ENCODE results near the gene CTDSPL. TPM values are rescaled to one million over a fixed set of nuclear protein-coding genes. Genes with fewer than 3 reads are reported as not detected.

CTDSPL gene
- total and polyA plus RNA-seq, 11 donors: 9.2 to 54.6 (median 36.0) TPM

- H3K4me3 ChIP-seq: peak overlapping the region in 4 of 12 donors; percentile 46 to 60 (median 56)
- H3K27me3 ChIP-seq: no peaks in the 10 kb centered on the region
- H3K4me1 ChIP-seq: peaks cover 0 to 55% (median 24%) of the 10 kb centered on the region in 12 donors
- H3K9me3 ChIP-seq: no peaks in the 10 kb centered on the region
- TF ChIP-seq CTCF (IDR thresholded peaks at IDR 0.05) (no peak), POLR2A (IDR thresholded peaks at IDR 0.05) (no peak)
- H3K27ac ChIP-seq: peak overlapping the region in 11 of 12 donors; percentile 81 to 97 (median 89)
- ATAC-seq: no peak
- WGBS, 4 donors: 80 to 94% (median 90%) methylated on average over 5 to 6 of the region's 6 CpGs
- H3K36me3 ChIP-seq: peaks cover 0 to 14% (median 3%) of the 10 kb centered on the region in 9 donors
- peak in 1 of 5 donors; percentile 43 for DNase-seq
- intact Hi-C loops (cut with DNase I): no loop called here
Measured at GRCh38 chr3:37997791-37998370, 136.2 kb downstream of the CTDSPL start.

GRCh38 chr3:37999836-38000235 is 138.2 kb downstream of the CTDSPL start:
- peak in 1 of 5 donors; percentile 18 for DNase-seq
- ATAC-seq: no peak
- peaks cover 0 to 51% (median 23%) of the 10 kb centered on the region in 12 donors for H3K4me1 ChIP-seq
- no peak overlapping the region for H3K27ac ChIP-seq
- no peak overlapping the region for H3K4me3 ChIP-seq
- intact Hi-C loops (cut with DNase I): loop anchor here in 3 of 10 donors (5.0 to 10.0 kb wide), 4 partner anchors 115 to 477 kb away; no protein-coding TSS in a partner anchor
- peaks cover 0 to 14% (median 3%) of the 10 kb centered on the region in 9 donors for H3K36me3 ChIP-seq
- TF ChIP-seq CTCF (IDR thresholded peaks at IDR 0.05): no peak
- TF ChIP-seq POLR2A (IDR thresholded peaks at IDR 0.05): no peak
- 93 to 97% (median 94%) methylated on average over 6 of the region's 6 CpGs for WGBS, 4 donors
- no peaks in the 10 kb centered on the region for H3K27me3 ChIP-seq
- no peaks in the 10 kb centered on the region for H3K9me3 ChIP-seq

GRCh38 chr3:38000242-38000916 is 138.7 kb downstream of the CTDSPL start:
- no peak for TF ChIP-seq POLR2A (IDR thresholded peaks at IDR 0.05)
- TF ChIP-seq CTCF (IDR thresholded peaks at IDR 0.05): no peak
- WGBS, 4 donors: 91 to 98% (median 94%) methylated on average over 5 to 6 of the region's 6 CpGs
- peak in 1 of 5 donors; percentile 24 for DNase-seq
- peaks cover 0 to 46% (median 20%) of the 10 kb centered on the region in 12 donors for H3K4me1 ChIP-seq
- H3K27ac ChIP-seq: no peak overlapping the region
- no peaks in the 10 kb centered on the region for H3K9me3 ChIP-seq
- H3K4me3 ChIP-seq: no peak overlapping the region
- no peak for ATAC-seq
- H3K36me3 ChIP-seq: peaks cover 0 to 19% (median 3%) of the 10 kb centered on the region in 9 donors
- intact Hi-C loops (cut with DNase I): loop anchor here in 3 of 10 donors (5.0 to 10.0 kb wide), 4 partner anchors 114 to 477 kb away; no protein-coding TSS in a partner anchor
- no peaks in the 10 kb centered on the region for H3K27me3 ChIP-seq

GRCh38 chr3:38000965-38001455 is 139.3 kb downstream of the CTDSPL start:
- Histone ChIP-seq H3K27ac (no peak overlapping the region), H3K27me3 (no peaks in the 10 kb centered on the region), H3K36me3 (peaks cover 0 to 25% (median 4%) of the 10 kb centered on the region in 9 donors), H3K9me3 (no peaks in the 10 kb centered on the region), H3K4me1 (peaks cover 0 to 40% (median 20%) of the 10 kb centered on the region in 12 donors), H3K4me3 (no peak overlapping the region)
- WGBS, 4 donors: 90 to 97% (median 95%) methylated on average over 6 of the region's 6 CpGs
- ATAC-seq (no peak), DNase-seq (peak in 1 of 5 donors; percentile 21)
- TF ChIP-seq POLR2A (IDR thresholded peaks at IDR 0.05) (no peak), CTCF (IDR thresholded peaks at IDR 0.05) (no peak)
- intact Hi-C loops (cut with DNase I): loop anchor here in 3 of 10 donors (5.0 to 10.0 kb wide), 4 partner anchors 114 to 476 kb away; no protein-coding TSS in a partner anchor
